ENCODE data around the gene RPS24.
"Not testable (repeated sequence)": the region's sequence is repeated elsewhere in the genome, so short reads cannot be mapped to it uniquely, and the experiment has no call there.

RPS24 gene

GRCh38 chr10:78072504-78072903 lies 38.8 kb downstream of the RPS24 start:
- DNase-seq (ENCODE audit: low read depth, low spot score), result no peak
- no peak overlapping the region for H3K4me3 ChIP-seq (ENCODE audit: low read length)

DNA sequence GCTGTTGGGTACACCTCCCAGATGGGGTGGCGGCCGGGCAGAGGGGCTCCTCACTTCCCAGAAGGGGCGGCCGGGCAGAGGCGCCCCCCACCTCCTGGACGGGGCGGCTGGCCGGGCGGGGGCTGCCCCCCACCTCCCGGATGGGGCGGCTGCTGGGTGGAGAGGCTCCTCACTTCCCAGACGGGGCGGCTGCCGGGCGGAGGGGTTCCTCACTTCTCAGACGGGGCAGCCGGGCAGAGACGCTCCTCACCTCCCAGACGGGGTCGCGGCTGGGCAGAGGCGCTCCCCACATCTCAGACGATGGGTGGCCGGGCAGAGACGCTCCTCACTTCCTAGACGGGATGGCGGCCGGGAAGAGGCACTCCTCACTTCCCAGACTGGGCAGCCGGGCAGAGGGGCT lies 42.1 kb downstream of the RPS24 start:
- not testable (repeated sequence) for DNase-seq (ENCODE audit: low read depth, low spot score); H3K4me3 ChIP-seq (ENCODE audit: low read length)

- no peak overlapping the region for H3K4me3 ChIP-seq (ENCODE audit: low read length)
- DNase-seq (ENCODE audit: low read depth, low spot score), result no peak
These were observed 45.1 kb downstream of the RPS24 start for GRCh38 chr10:78078539-78079330.

DNA sequence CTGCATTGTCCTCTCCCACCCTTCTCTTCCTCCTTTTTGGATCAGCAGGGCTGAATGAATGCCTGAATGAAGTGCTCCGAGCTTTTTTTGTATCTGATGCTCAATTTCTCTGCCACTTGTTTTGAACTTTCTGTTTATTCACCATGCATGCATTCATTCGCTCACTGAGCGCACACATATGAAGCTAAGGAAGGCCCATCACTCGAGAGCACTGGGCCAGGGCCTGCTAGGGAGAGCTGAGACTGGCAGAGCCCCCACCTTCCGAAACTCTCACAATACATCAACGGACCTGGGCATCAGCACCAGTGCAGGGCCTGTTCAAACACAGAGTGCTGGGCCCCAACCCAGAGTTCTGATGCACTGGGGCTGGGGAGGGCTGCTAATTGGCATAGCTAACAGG lies 45.7 kb downstream of the RPS24 start:
- no peak for DNase-seq (ENCODE audit: low read depth, low spot score)
- no peak overlapping the region for H3K4me3 ChIP-seq (ENCODE audit: low read length)

DNA sequence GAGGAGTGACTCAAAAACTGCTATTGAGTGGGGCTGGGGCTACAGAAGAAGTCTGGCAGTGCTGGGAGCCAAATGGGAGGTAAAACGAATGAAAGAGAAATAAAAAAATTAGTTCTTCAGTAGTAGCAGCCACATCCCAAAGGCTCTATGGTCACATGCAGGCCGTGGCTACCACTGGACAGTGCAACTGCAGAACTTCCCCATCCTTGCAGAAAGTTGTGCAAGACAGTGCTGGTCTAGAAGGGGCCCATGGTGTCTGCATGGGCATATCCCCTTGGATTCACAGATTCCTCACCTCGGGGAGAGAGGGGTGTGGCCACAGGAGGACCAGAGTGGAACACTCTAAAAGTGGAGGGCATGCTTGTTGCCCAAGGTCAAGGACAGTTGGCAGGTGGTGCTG lies 47.6 kb downstream of the RPS24 start:
- no peak overlapping the region for H3K4me3 ChIP-seq (ENCODE audit: low read length)
- no peak for DNase-seq (ENCODE audit: low read depth, low spot score)

- H3K4me3 ChIP-seq (ENCODE audit: low read length), result no peak overlapping the region
- no peak for DNase-seq (ENCODE audit: low read depth, low spot score)
These were observed 49.0 kb downstream of the RPS24 start for GRCh38 chr10:78082636-78083035.

All from Jurkat, Clone E6-1 (cell line).